ENCODE data around the gene NCR2. TPM values are rescaled to one million over a fixed set of nuclear protein-coding genes. Genes with fewer than 3 reads are reported as not detected.

Gene NCR2
- total RNA-seq, 1 experiment from 2014 or later, result not detected

DNA sequence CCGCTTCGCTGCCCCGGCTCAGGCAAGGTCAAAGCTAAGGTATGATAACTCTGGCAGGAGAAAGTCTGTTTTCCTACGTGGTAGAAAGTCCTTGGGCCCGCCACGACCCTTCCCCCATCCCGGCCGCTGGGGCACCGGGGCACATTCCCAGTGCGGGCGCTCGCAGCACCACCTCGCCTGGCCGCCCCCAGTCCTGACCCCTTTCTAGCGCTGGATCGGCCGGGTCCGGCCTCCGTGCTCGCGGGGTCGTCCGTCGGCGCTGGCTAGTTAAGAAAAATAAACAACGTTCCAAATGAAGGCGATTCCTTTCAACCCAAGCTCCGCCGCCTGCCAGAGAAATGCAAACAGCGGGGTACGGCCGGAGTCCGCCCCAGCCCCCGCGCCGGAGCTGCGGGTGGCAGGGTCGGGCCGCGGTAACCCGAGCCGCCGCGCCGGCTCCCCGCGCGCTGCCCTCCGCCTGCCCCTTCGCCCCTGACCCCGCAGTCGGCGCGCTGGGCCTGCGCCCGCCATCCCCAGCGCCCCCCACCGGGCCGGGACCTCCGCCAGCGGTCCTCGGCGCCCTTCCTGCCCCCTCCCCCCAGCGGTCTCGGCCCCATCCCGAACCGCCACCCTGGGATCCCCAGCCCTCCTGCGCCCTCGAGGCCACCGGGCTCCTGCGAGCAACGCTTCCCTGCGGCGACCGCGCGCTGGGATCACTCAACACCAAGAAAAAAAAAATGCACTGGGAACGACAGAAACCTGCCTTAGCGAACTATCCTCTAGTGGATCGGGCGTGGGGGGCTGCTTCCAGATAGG lies 37.6 kb downstream of the NCR2 start:
- Mint-ChIP-seq H3K36me3 (ENCODE audit: insufficient read depth, unreplicated experiment) (peaks cover 20% of the 10 kb centered on the region), H3K27me3 (ENCODE audit: unreplicated experiment) (peaks cover 81% of the 10 kb centered on the region), H3K9me3 (ENCODE audit: low read depth, unreplicated experiment) (no peaks in the 10 kb centered on the region), H3K4me3 (ENCODE audit: low read depth, unreplicated experiment) (peak overlapping the region; percentile 64), H3K4me1 (ENCODE audit: low read depth, unreplicated experiment) (peaks cover 30% of the 10 kb centered on the region), H3K27ac (ENCODE audit: unreplicated experiment) (no peak overlapping the region)
- TF ChIP-seq, protein P1, sequence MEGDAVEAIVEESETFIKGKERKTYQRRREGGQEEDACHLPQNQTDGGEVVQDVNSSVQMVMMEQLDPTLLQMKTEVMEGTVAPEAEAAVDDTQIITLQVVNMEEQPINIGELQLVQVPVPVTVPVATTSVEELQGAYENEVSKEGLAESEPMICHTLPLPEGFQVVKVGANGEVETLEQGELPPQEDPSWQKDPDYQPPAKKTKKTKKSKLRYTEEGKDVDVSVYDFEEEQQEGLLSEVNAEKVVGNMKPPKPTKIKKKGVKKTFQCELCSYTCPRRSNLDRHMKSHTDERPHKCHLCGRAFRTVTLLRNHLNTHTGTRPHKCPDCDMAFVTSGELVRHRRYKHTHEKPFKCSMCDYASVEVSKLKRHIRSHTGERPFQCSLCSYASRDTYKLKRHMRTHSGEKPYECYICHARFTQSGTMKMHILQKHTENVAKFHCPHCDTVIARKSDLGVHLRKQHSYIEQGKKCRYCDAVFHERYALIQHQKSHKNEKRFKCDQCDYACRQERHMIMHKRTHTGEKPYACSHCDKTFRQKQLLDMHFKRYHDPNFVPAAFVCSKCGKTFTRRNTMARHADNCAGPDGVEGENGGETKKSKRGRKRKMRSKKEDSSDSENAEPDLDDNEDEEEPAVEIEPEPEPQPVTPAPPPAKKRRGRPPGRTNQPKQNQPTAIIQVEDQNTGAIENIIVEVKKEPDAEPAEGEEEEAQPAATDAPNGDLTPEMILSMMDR (IDR thresholded peaks at IDR 0.05; ENCODE audit: unreplicated experiment), result no peak
- intact Hi-C loops (cut with micrococcal nuclease; ENCODE audit: unreplicated experiment), result no loop called here
- CTCF ChIA-PET, result no interaction called here
- DNase-seq, result no peak
- no TSS peak for BruUV-seq (replicated peaks)

DNA sequence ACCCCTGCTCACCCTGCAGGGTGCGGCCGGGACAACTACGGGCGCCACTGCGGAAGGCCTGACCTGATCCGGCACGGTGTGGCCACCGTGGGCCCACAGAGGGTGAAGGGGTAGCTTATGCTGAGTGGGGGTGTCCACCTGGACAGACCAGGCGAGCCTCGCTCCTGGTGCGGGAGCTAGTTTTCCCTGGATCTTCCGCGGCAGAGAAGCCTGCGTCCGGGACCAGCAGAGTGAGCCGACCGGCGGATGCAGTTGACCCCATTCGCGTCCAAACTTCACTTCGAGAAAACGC lies 38.2 kb downstream of the NCR2 start:
- intact Hi-C loops (cut with micrococcal nuclease; ENCODE audit: unreplicated experiment), result no loop called here

DNA sequence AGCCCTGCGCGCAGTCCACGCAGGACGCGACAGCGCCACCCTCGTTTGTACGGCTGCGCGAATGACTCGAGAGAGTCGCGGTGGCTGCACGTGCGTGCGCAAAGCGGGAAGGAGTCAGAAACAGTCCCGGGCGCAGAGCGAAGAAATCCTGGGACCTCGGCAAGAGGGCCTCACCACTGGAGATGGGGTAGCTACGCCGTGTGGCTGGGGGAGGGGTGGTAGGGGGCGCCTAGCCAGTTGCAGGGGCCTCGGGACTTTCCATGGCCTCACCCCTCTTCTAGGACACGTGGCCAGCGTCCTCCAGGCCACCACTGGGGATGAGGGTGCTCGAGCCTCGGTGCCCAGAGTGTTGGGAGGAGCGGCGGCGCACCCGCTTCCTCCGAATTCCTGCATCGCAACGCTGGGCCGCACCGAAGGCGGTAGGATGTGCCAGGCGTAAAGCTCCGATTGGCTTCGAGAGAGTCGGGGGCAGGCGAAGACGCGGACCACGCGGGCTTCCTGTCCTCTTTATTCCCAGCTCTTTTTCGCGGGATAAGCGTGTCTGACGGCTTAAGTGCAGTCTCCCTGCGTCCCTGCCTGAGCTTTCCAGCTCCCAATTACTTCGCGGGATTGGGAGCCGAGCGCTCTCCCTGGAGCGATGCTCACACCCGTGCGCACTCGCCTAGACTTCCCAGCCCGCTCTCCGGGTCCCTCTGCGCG lies 38.7 kb downstream of the NCR2 start:
- H3K9me3 Mint-ChIP-seq (ENCODE audit: low read depth, unreplicated experiment), result no peaks in the 10 kb centered on the region
- H3K27me3 Mint-ChIP-seq (ENCODE audit: unreplicated experiment), result peaks cover 92% of the 10 kb centered on the region
- no TSS peak for BruUV-seq (replicated peaks)
- H3K4me3 Mint-ChIP-seq (ENCODE audit: low read depth, unreplicated experiment), result peak overlapping the region; percentile 64
- CTCF ChIA-PET, result no interaction called here
- DNase-seq, result no peak
- intact Hi-C loops (cut with micrococcal nuclease; ENCODE audit: unreplicated experiment), result no loop called here
- peaks cover 15% of the 10 kb centered on the region for H3K36me3 Mint-ChIP-seq (ENCODE audit: insufficient read depth, unreplicated experiment)
- TF ChIP-seq, protein P1 (IDR thresholded peaks at IDR 0.05; ENCODE audit: unreplicated experiment), result no peak
- no peak overlapping the region for H3K27ac Mint-ChIP-seq (ENCODE audit: unreplicated experiment)
- H3K4me1 Mint-ChIP-seq (ENCODE audit: low read depth, unreplicated experiment), result peaks cover 26% of the 10 kb centered on the region

More for the DNA sequence above, 38.2 kb downstream of the NCR2 start:
- DNase-seq, result no peak
- Mint-ChIP-seq H3K36me3 (ENCODE audit: insufficient read depth, unreplicated experiment) (peaks cover 20% of the 10 kb centered on the region), H3K4me1 (ENCODE audit: low read depth, unreplicated experiment) (peaks cover 30% of the 10 kb centered on the region), H3K27ac (ENCODE audit: unreplicated experiment) (no peak overlapping the region), H3K27me3 (ENCODE audit: unreplicated experiment) (peaks cover 87% of the 10 kb centered on the region), H3K4me3 (ENCODE audit: low read depth, unreplicated experiment) (peak overlapping the region; percentile 64), H3K9me3 (ENCODE audit: low read depth, unreplicated experiment) (no peaks in the 10 kb centered on the region)
- BruUV-seq (replicated peaks), result no TSS peak
- CTCF ChIA-PET, result no interaction called here
- TF ChIP-seq, protein P1 (IDR thresholded peaks at IDR 0.05; ENCODE audit: unreplicated experiment), result no peak

DNA sequence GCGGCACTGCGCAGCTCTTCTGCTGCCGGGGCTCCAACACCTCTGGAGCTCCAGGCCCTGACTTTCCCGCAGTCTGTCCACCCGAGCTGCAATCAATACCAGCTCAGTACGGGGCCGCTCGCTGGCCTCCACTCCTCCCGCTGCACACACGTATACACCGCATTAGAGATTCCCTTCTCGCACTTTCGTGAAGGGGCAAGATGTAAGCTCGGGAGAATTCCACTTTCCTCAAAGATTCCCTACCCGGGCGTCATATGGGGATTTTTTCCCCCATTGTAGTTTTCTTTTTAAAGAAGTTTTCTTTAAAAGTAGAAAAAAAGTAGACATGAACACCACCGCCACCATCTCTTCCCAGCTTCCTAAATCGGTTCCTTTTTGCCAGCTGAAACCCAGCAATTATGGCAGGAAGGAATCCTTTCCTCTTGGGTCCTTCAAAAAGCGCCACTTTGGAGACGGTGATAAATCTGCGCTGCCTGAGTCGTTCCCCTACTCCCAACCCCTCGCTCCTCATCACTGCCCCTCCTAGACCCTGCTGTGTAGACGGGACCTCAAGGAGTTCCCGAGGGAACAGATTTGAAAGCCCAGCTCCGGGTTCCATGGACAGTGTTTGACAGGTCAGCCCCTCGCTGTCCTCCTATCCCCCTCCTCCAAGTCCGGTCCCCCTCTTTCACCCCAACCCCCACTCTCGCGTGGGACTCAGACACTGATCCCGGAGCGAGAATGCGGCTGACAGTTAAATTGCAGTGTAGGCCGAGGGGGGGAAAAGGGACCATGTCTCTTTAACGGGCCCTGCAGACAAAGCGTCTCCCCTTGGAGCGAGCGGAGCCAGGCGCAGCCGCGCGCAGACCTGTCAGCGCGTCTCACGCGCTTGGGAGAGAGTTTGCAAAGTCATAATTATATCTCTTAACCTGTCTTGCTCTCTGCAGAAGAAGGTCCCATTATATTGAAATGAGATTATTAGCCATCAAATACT lies 39.5 kb downstream of the NCR2 start:
- H3K4me1 Mint-ChIP-seq (ENCODE audit: low read depth, unreplicated experiment), result peaks cover 22% of the 10 kb centered on the region
- H3K4me3 Mint-ChIP-seq (ENCODE audit: low read depth, unreplicated experiment), result peak overlapping the region; percentile 32
- no peaks in the 10 kb centered on the region for H3K9me3 Mint-ChIP-seq (ENCODE audit: low read depth, unreplicated experiment)
- DNase-seq, result no peak
- CTCF ChIA-PET, result interaction anchor here (0.6 kb wide), 1 partner anchor 669 kb away, joined by 4 read pairs; no protein-coding TSS in a partner anchor
- no peak overlapping the region for H3K27ac Mint-ChIP-seq (ENCODE audit: unreplicated experiment)
- intact Hi-C loops (cut with micrococcal nuclease; ENCODE audit: unreplicated experiment), result no loop called here
- H3K36me3 Mint-ChIP-seq (ENCODE audit: insufficient read depth, unreplicated experiment), result peaks cover 13% of the 10 kb centered on the region
- peaks cover 96% of the 10 kb centered on the region for H3K27me3 Mint-ChIP-seq (ENCODE audit: unreplicated experiment)
- TF ChIP-seq, protein P1 (IDR thresholded peaks at IDR 0.05; ENCODE audit: unreplicated experiment), result no peak
- no TSS peak for BruUV-seq (replicated peaks)
